ENCODE results near the gene ANXA6. TPM values are rescaled to one million over a fixed set of nuclear protein-coding genes. Genes with fewer than 3 reads are reported as not detected.

ANXA6 gene
- total and polyA plus RNA-seq, 2 experiments from 2014 or later, result 122 to 152 TPM

GRCh38 chr5:151062405-151063141 is 95.0 kb downstream of the ANXA6 start:
- H3K27ac ChIP-seq, result no peak overlapping the region
- H3K9me3 ChIP-seq (ENCODE audit: low read depth), result no peaks in the 10 kb centered on the region
- H3K4me1 ChIP-seq (ENCODE audit: insufficient read depth), result peaks cover 13% of the 10 kb centered on the region
- no peaks in the 10 kb centered on the region for H3K27me3 ChIP-seq
- no peak overlapping the region for H2AFZ ChIP-seq
- no peak overlapping the region for H3K4me3 ChIP-seq
- no peak overlapping the region for H3K4me2 ChIP-seq
- H3K36me3 ChIP-seq (replicated peaks; ENCODE audit: insufficient read depth, low read depth), result no peaks in the 10 kb centered on the region
- no peaks in the 10 kb centered on the region for H3K9me2 ChIP-seq (replicated peaks; ENCODE audit: insufficient read depth)
- DNase-seq (ENCODE audit: low spot score), result no peak
- H3K79me2 ChIP-seq, result peaks cover 48% of the 10 kb centered on the region
- TF ChIP-seq CTCF (IDR thresholded peaks at IDR 0.05; ENCODE audit: poor library complexity) (no peak), EZH2phosphoT487 (IDR thresholded peaks at IDR 0.05; ENCODE audit: low read depth, severe bottlenecking, unreplicated experiment) (no peak), EZH2 (IDR thresholded peaks at IDR 0.05; ENCODE audit: borderline replicate concordance) (no peak)
- 92% methylated on average over 5 of the region's 5 CpGs for WGBS (ENCODE audit: low lambda C conversion rate, missing lambda C conversion rate)
- peaks cover 23% of the 10 kb centered on the region for H4K20me1 ChIP-seq (ENCODE audit: insufficient read depth, poor library complexity, severe bottlenecking)

GRCh38 chr5:151060742-151061141 is 96.8 kb downstream of the ANXA6 start:
- H3K4me2 ChIP-seq, result no peak overlapping the region
- no peak for TF ChIP-seq EZH2 (IDR thresholded peaks at IDR 0.05; ENCODE audit: borderline replicate concordance)
- no peak for TF ChIP-seq EZH2phosphoT487 (IDR thresholded peaks at IDR 0.05; ENCODE audit: low read depth, severe bottlenecking, unreplicated experiment)
- no peak for TF ChIP-seq CTCF (IDR thresholded peaks at IDR 0.05; ENCODE audit: poor library complexity)
- no peak overlapping the region for H3K27ac ChIP-seq
- H3K9me2 ChIP-seq (replicated peaks; ENCODE audit: insufficient read depth), result no peaks in the 10 kb centered on the region
- no peak for DNase-seq (ENCODE audit: low spot score)
- H3K27me3 ChIP-seq, result no peaks in the 10 kb centered on the region
- H3K79me2 ChIP-seq, result peaks cover 30% of the 10 kb centered on the region
- H3K4me1 ChIP-seq (ENCODE audit: insufficient read depth), result peaks cover 13% of the 10 kb centered on the region
- H3K36me3 ChIP-seq (replicated peaks; ENCODE audit: insufficient read depth, low read depth), result no peaks in the 10 kb centered on the region
- 91% methylated on average over 6 of the region's 6 CpGs for WGBS (ENCODE audit: low lambda C conversion rate, missing lambda C conversion rate)
- H3K9me3 ChIP-seq (ENCODE audit: low read depth), result no peaks in the 10 kb centered on the region
- peaks cover 11% of the 10 kb centered on the region for H4K20me1 ChIP-seq (ENCODE audit: insufficient read depth, poor library complexity, severe bottlenecking)
- no peak overlapping the region for H2AFZ ChIP-seq
- H3K4me3 ChIP-seq, result no peak overlapping the region

- peaks cover 2% of the 10 kb centered on the region for H4K20me1 ChIP-seq (ENCODE audit: insufficient read depth, poor library complexity, severe bottlenecking)
- H3K4me2 ChIP-seq, result no peak overlapping the region
- TF ChIP-seq EZH2 (IDR thresholded peaks at IDR 0.05; ENCODE audit: borderline replicate concordance), result no peak
- no peak for TF ChIP-seq EZH2phosphoT487 (IDR thresholded peaks at IDR 0.05; ENCODE audit: low read depth, severe bottlenecking, unreplicated experiment)
- TF ChIP-seq CTCF (IDR thresholded peaks at IDR 0.05; ENCODE audit: poor library complexity), result no peak
- H2AFZ ChIP-seq, result no peak overlapping the region
- H3K36me3 ChIP-seq (replicated peaks; ENCODE audit: insufficient read depth, low read depth), result no peaks in the 10 kb centered on the region
- no peak overlapping the region for H3K27ac ChIP-seq
- no peak for DNase-seq (ENCODE audit: low spot score)
- H3K9me3 ChIP-seq (ENCODE audit: low read depth), result no peaks in the 10 kb centered on the region
- H3K79me2 ChIP-seq, result peaks cover 14% of the 10 kb centered on the region
- 94% methylated on average over 7 of the region's 7 CpGs for WGBS (ENCODE audit: low lambda C conversion rate, missing lambda C conversion rate)
- no peak overlapping the region for H3K4me3 ChIP-seq
- H3K4me1 ChIP-seq (ENCODE audit: insufficient read depth), result peaks cover 17% of the 10 kb centered on the region
- H3K27me3 ChIP-seq, result no peaks in the 10 kb centered on the region
- no peaks in the 10 kb centered on the region for H3K9me2 ChIP-seq (replicated peaks; ENCODE audit: insufficient read depth)
These were observed 98.6 kb downstream of the ANXA6 start for GRCh38 chr5:151058891-151059489.
